CD8-positive, alpha-beta memory T cell (primary cell): ENCODE measurements around the gene PLAU. TPM values are rescaled to one million over a fixed set of nuclear protein-coding genes. Genes with fewer than 3 reads are reported as not detected.

ENCODE experiments used
- CTCF ChIA-PET: fragments of 350-600 bp; sonication (Branson Sonifier 250); formaldehyde crosslinking; loops from one replicate; lab custom pipeline; 2021; ENCODE audit warnings: antibody characterized with exemption; lab: Charles Lee
- POLR2A ChIA-PET: fragments of 350-600 bp; sonication (Branson Sonifier 250); formaldehyde crosslinking; loops from one replicate; lab custom pipeline; 2021; ENCODE audit warnings: antibody characterized with exemption; lab: Charles Lee
- DNase-seq, 5 donors: peaks; one replicate each; pipeline versions ENCODE4 v3.0.0 to v3.0.0-alpha.2; 2020 to 2022; ENCODE audit warnings: mixed read lengths in 1 of 5
- H3K27ac ChIP-seq: one replicate; pipeline ENCODE4 v1.7.0; 2013; ENCODE audit warnings: low read depth, mild to moderate bottlenecking, low read length, moderate library complexity
- H3K27me3 ChIP-seq: 2 replicates; pipeline ENCODE4 v1.7.0; 2013; ENCODE audit warnings: low read length, mild to moderate bottlenecking; ENCODE audit not compliant: insufficient read depth, poor library complexity, severe bottlenecking
- H3K36me3 ChIP-seq: 2 replicates; pipeline ENCODE4 v1.7.0; 2013; ENCODE audit warnings: mild to moderate bottlenecking, low read length, moderate library complexity; ENCODE audit not compliant: insufficient read depth
- H3K4me1 ChIP-seq: 2 replicates; pipeline ENCODE4 v1.7.0; 2013; ENCODE audit warnings: mild to moderate bottlenecking, low read length, moderate library complexity; ENCODE audit not compliant: insufficient read depth
- H3K4me3 ChIP-seq: 2 replicates; pipeline ENCODE4 v1.7.0; 2013; ENCODE audit warnings: mild to moderate bottlenecking, low read length
- H3K9me3 ChIP-seq: 2 replicates; pipeline ENCODE4 v1.7.0; 2013; ENCODE audit warnings: mild to moderate bottlenecking, low read length
- H3K27ac Mint-ChIP-seq, 8 donors: one replicate each; pipeline ENCODE4 v1.8.0; 2020 to 2021; ENCODE audit warnings: mixed read lengths in 8 of 8, mild to moderate bottlenecking in 6 of 8, inconsistent platforms in 3 of 8, moderate library complexity in 3 of 8
- H3K27me3 Mint-ChIP-seq, 2 donors: one replicate each; pipeline ENCODE4 v1.8.0; 2020 to 2021; ENCODE audit warnings: mixed read lengths in 2 of 2, mild to moderate bottlenecking in 1 of 2, moderate library complexity in 1 of 2
- H3K36me3 Mint-ChIP-seq, 3 donors: one replicate each; pipeline ENCODE4 v1.8.0; 2020 to 2021; ENCODE audit warnings: mixed read lengths in 3 of 3, inconsistent platforms in 1 of 3, mild to moderate bottlenecking in 1 of 3
- H3K4me1 Mint-ChIP-seq, 3 donors: one replicate each; pipeline ENCODE4 v1.8.0; 2020 to 2021; ENCODE audit warnings: mixed read lengths in 3 of 3, inconsistent platforms in 1 of 3, mild to moderate bottlenecking in 1 of 3
- H3K4me3 Mint-ChIP-seq, 7 donors: one replicate each; pipeline ENCODE4 v1.8.0; 2020 to 2021; ENCODE audit warnings: mixed read lengths in 7 of 7, mild to moderate bottlenecking in 6 of 7, moderate library complexity in 4 of 7, inconsistent platforms in 2 of 7
- H3K9me3 Mint-ChIP-seq, 5 donors: one replicate each; pipeline ENCODE4 v1.8.0; 2020 to 2022; ENCODE audit warnings: mixed read lengths in 5 of 5, mild to moderate bottlenecking in 3 of 5, moderate library complexity in 2 of 5, inconsistent platforms in 1 of 5
- polyA plus RNA-seq: library from polyadenylated mRNA; unstranded; fragments of 300-500 nt; fragmentation: Illumina TruSeq; gene quantifications from one replicate; pipeline ENCODE4 v1.2.3, GENCODE V29; 2021
- total RNA-seq, 2 experiments: library from RNA; stranded (reverse); gene quantifications; one replicate each; pipeline ENCODE4 v1.2.3, GENCODE V29; 2021

The PLAU gene
- total and polyA plus RNA-seq, 3 experiments from 2014 or later = 1.2 to 1.6 TPM; not detected in 1

GRCh38 chr10:73877533-73878160, 33.3 kb upstream of the PLAU start:
- CTCF ChIA-PET = interaction anchor here (2.5 to 8.3 kb wide), 4 partner anchors 15 to 65 kb away, joined by 6 to 289 read pairs (median 141); no protein-coding TSS in a partner anchor
- Mint-ChIP-seq H3K36me3 (peaks cover 0 to 8% (median 0%) of the 10 kb centered on the region in 3 donors), H3K4me3 (peak overlapping the region in 2 of 7 donors; percentile 8 to 27), H3K9me3 (no peaks in the 10 kb centered on the region), H3K4me1 (peaks cover 27 to 52% (median 30%) of the 10 kb centered on the region in 3 donors), H3K27me3 (peaks cover 0 to 2% of the 10 kb centered on the region in 2 donors), H3K27ac (peak overlapping the region in 7 of 8 donors; percentile 20 to 95 (median 78))
- no peak overlapping the region for H3K27ac ChIP-seq
- DNase-seq = no peak
- H3K27me3 ChIP-seq = no peaks in the 10 kb centered on the region
- H3K4me3 ChIP-seq = no peak overlapping the region
- H3K4me1 ChIP-seq = peaks cover 36% of the 10 kb centered on the region
- POLR2A ChIA-PET = no interaction called here
- no peaks in the 10 kb centered on the region for H3K36me3 ChIP-seq
- H3K9me3 ChIP-seq = no peaks in the 10 kb centered on the region

DNA sequence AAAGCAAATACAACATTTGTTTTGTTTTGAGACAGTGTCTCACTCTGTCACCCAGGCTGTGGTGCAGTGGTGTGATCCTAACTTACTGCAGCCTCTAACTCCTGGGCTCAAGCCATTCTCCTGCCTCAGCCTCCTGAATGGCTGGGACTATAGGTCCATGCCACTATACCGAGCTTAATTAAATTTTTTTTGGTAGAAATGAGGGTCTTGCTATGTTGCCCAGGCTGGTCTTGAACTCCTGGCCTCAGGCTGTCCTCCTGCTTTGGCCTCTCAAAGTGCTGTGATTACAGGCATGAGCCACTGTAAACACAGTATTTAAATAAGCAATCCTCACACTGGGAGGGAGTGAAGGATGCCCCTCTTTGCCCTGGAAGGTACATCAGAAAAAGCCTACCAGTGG, 32.6 kb upstream of the PLAU start:
- Histone ChIP-seq H3K27me3 (no peaks in the 10 kb centered on the region), H3K36me3 (no peaks in the 10 kb centered on the region), H3K4me3 (no peak overlapping the region), H3K4me1 (peaks cover 29% of the 10 kb centered on the region), H3K27ac (no peak overlapping the region), H3K9me3 (no peaks in the 10 kb centered on the region)
- DNase-seq = no peak
- Mint-ChIP-seq H3K27ac (peak overlapping the region in 7 of 8 donors; percentile 51 to 97 (median 93)), H3K4me3 (no peak overlapping the region), H3K4me1 (peaks cover 21 to 45% (median 23%) of the 10 kb centered on the region in 3 donors), H3K36me3 (peaks cover 0 to 2% (median 0%) of the 10 kb centered on the region in 3 donors), H3K27me3 (peaks cover 0 to 2% of the 10 kb centered on the region in 2 donors), H3K9me3 (no peaks in the 10 kb centered on the region)
- ChIA-PET CTCF (interaction anchor here (1.1 to 8.3 kb wide), 13 partner anchors 12 to 174 kb away, joined by 3 to 289 read pairs (median 8); a partner anchor contains a TSS), POLR2A (interaction anchor here (0.6 to 2.1 kb wide), 2 partner anchors 28 to 349 kb away, joined by 6 to 16 read pairs; no protein-coding TSS in a partner anchor)

DNA sequence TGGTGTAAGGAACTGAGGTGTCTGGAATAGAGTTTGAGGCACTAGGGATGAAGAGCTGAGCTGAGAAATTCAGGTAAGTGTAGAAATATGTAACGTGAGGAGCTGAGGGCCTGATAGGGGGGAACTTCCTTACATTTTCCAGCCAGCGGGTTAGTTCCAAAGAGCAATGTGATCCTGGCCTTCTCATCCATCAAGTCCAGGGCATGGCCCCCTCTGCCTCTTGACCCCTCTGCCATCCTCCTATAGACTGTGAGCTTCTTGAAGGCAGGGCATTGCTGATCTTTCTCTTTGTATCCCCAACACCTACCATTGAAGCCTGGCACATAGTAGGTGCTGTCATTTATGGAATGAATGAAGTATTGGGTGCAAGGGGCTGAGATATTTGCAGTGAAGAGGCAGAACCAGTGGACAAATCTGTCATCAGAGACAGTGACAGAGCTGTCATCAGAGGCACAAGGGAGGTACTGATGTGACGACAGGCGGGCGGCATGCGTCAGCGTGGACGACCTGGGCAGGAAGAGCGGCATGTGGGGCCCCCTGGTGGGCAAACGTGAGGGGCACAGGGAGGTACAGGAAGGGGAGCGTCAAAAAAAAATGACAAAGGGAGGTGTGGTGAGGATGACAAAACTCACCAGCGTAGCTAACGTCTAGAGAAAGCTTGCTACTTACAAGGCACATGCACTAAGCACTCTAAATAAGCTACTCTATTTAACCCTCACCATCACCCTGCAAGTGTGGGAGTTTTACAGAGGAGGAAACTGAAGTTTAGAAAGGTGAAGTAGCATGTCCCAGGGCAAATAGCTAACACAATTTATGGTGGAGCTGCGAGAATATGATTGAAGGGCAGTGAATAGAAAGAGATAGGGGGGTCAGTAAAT, 31.4 kb upstream of the PLAU start:
- ChIA-PET POLR2A (interaction anchor here (0.9 to 2.1 kb wide), 4 partner anchors 9 to 107 kb away, joined by 3 to 16 read pairs (median 5); a partner anchor contains a TSS), CTCF (interaction anchor here (0.6 to 8.3 kb wide), 60 partner anchors 11 to 783 kb away, joined by 3 to 289 read pairs (median 4); partner anchors contain the start of genes ADK, AP3M1, CHCHD1 and P4HA1)
- no peak overlapping the region for H3K4me3 ChIP-seq
- H3K4me1 Mint-ChIP-seq = peaks cover 21 to 44% (median 23%) of the 10 kb centered on the region in 3 donors
- H3K4me3 Mint-ChIP-seq = peak overlapping the region in 1 of 7 donors; percentile 7
- no peaks in the 10 kb centered on the region for H3K9me3 ChIP-seq
- H3K36me3 ChIP-seq = no peaks in the 10 kb centered on the region
- peak; percentile 87 to 96 (median 93) for DNase-seq
- no peak overlapping the region for H3K27ac ChIP-seq
- no peaks in the 10 kb centered on the region for H3K9me3 Mint-ChIP-seq
- H3K36me3 Mint-ChIP-seq = peaks cover 0 to 2% (median 0%) of the 10 kb centered on the region in 3 donors
- H3K27me3 ChIP-seq = no peaks in the 10 kb centered on the region
- H3K4me1 ChIP-seq = peaks cover 28% of the 10 kb centered on the region
- H3K27me3 Mint-ChIP-seq = peaks cover 0 to 3% of the 10 kb centered on the region in 2 donors
- H3K27ac Mint-ChIP-seq = peak overlapping the region; percentile 51 to 97 (median 86)

GRCh38 chr10:73881221-73881919, 29.6 kb upstream of the PLAU start:
- H3K4me3 Mint-ChIP-seq = no peak overlapping the region
- no peaks in the 10 kb centered on the region for H3K36me3 Mint-ChIP-seq
- Histone ChIP-seq H3K27ac (no peak overlapping the region), H3K36me3 (no peaks in the 10 kb centered on the region), H3K4me1 (peaks cover 17% of the 10 kb centered on the region), H3K4me3 (no peak overlapping the region), H3K27me3 (no peaks in the 10 kb centered on the region), H3K9me3 (no peaks in the 10 kb centered on the region)
- H3K9me3 Mint-ChIP-seq = no peaks in the 10 kb centered on the region
- H3K4me1 Mint-ChIP-seq = peaks cover 15 to 35% (median 19%) of the 10 kb centered on the region in 3 donors
- ChIA-PET CTCF (interaction anchor here (0.6 to 8.3 kb wide), 6 partner anchors 9 to 154 kb away, joined by 3 to 289 read pairs (median 30); no protein-coding TSS in a partner anchor), POLR2A (interaction anchor here (1.2 kb wide), 1 partner anchor 32 kb away, joined by 3 read pairs; no protein-coding TSS in a partner anchor)
- H3K27me3 Mint-ChIP-seq = peaks cover 0 to 3% of the 10 kb centered on the region in 2 donors
- peak overlapping the region in 4 of 8 donors; percentile 17 to 43 (median 22) for H3K27ac Mint-ChIP-seq
- DNase-seq = no peak

GRCh38 chr10:73884017-73884416, 26.9 kb upstream of the PLAU start:
- Mint-ChIP-seq H3K9me3 (no peaks in the 10 kb centered on the region), H3K4me3 (no peak overlapping the region), H3K27me3 (peaks cover 0 to 3% of the 10 kb centered on the region in 2 donors), H3K36me3 (no peaks in the 10 kb centered on the region), H3K4me1 (peaks cover 12 to 24% (median 15%) of the 10 kb centered on the region in 3 donors), H3K27ac (peak overlapping the region in 2 of 8 donors; percentile 22 to 63)
- CTCF ChIA-PET = interaction anchor here (2.1 to 11.3 kb wide), 3 partner anchors 56 to 197 kb away, joined by 5 to 260 read pairs (median 24); no protein-coding TSS in a partner anchor
- no peak overlapping the region for H3K4me3 ChIP-seq
- H3K27me3 ChIP-seq = no peaks in the 10 kb centered on the region
- H3K4me1 ChIP-seq = peaks cover 11% of the 10 kb centered on the region
- no peaks in the 10 kb centered on the region for H3K36me3 ChIP-seq
- no peak for DNase-seq
- H3K27ac ChIP-seq = no peak overlapping the region
- POLR2A ChIA-PET = no interaction called here
- H3K9me3 ChIP-seq = no peaks in the 10 kb centered on the region

DNA sequence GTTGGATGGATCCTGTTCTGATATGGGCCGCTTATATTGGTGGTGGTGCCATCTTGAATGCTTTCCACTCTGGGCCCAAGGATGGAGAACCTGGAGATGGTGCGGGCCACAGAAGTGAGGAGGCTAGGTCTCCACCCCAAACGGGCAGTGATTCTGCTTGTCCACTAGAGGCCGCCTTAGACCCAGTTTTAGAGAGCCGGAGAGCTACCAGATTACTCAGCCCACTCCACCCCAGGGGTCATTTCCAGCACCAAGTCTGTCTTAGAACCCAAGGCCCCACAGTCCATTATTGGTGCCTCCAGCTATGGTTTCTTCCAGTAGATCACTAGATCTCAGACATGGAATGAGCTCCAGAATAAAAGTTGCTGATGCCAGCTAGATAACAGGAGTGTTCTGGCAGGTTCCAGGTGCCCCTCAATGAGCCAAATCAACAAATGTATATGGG, 24.8 kb upstream of the PLAU start:
- Mint-ChIP-seq H3K9me3 (no peaks in the 10 kb centered on the region), H3K36me3 (no peaks in the 10 kb centered on the region), H3K27me3 (peaks cover 0 to 3% of the 10 kb centered on the region in 2 donors), H3K4me3 (no peak overlapping the region), H3K27ac (peak overlapping the region in 1 of 8 donors; percentile 30), H3K4me1 (peaks cover 0 to 12% (median 5%) of the 10 kb centered on the region in 3 donors)
- ChIA-PET POLR2A (interaction anchor here (0.5 to 0.8 kb wide), 2 partner anchors 272 to 348 kb away, joined by 3 to 4 read pairs; no protein-coding TSS in a partner anchor), CTCF (interaction anchor here (0.6 to 11.3 kb wide), 38 partner anchors 8 to 348 kb away, joined by 3 to 260 read pairs (median 4); partner anchors contain the start of genes CAMK2G and PLAU)
- H3K9me3 ChIP-seq = no peaks in the 10 kb centered on the region
- no peaks in the 10 kb centered on the region for H3K4me1 ChIP-seq
- no peaks in the 10 kb centered on the region for H3K27me3 ChIP-seq
- peak; percentile 44 to 77 (median 65) for DNase-seq
- H3K36me3 ChIP-seq = no peaks in the 10 kb centered on the region
- H3K4me3 ChIP-seq = no peak overlapping the region
- no peak overlapping the region for H3K27ac ChIP-seq
